NCI-H2227 (cell line): Measurements from ENCODE around the gene CSF1R.

Experiments used
- DNase-seq: peaks from one replicate; lab custom pipeline; 2025; ENCODE audit not compliant: unreplicated experiment; lab: John Stamatoyannopoulos, UW

CSF1R gene

DNA sequence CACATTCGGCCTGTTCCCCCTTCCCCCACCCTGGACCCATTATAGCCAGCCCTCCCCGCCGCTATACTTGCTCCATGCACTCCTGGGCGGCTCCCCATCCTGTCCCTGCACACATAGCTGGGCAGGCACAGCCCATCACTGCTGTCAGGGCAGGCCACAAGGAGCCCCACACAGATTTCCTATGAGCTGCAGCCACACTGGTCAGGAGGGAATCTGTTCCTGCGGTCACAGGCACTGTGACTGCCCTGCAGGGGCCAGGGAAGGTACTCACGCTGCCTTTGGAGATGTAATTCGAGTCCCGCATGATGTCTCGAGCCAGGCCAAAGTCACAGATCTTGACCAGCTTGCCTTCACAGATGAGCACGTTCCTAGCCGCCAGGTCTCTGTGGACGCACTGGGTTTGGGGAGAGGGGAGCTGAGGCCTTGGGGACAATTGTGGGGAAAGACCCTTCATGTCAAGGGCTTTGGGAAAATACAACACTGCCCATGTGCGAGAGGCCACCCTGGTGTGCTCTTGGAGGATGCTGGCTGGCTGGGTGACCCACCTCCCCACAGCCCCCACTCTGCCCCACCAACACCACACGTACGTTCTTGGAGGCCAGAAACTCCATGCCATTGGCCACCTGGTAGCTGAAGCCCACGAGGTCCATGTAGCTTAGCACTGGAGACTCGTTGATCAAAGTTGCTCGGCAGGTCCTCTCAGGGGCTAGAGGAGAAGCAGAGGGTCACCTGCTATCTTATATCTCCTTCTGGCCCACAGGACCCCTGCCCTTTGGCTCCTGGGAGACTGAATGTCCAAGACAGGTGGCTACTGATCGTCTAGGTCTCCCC, 34.5 kb upstream of the CSF1R start:
- DNase-seq: no peak

- no peak for DNase-seq
Observed at GRCh38 chr5:150120062-150120441, 33.7 kb upstream of the CSF1R start.

DNA sequence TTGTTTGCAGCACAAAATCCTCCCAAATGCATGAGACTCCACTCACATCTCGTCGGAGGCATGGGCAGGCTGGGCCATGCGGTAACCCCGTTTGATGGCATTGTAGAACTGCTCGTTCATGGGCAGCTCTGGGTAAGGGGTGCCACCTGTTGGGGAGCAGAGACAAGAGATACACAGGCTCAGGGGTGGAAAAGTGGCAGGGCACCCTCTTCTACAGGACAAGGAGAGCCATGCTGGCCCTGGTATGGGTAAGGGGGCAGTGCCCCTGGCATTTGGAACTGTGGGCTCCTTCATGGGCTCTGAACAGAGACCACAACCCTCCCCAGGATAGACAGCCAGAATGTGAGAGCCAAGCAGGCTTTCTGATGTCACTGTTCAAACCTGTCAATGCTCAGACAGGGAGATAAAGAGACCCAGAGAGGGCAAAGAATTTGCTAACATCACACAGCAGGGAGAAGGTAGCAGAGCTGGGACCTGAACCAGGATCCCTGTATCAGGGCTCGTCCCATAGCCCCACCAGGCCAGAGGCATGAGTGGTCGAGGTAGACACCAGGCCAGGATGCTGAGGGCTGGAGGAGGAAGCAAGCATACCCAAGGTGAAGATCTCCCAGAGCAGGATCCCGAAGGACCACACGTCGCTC, 33.2 kb upstream of the CSF1R start:
- DNase-seq: no peak

GRCh38 chr5:150118561-150119229, 32.3 kb upstream of the CSF1R start:
- no peak for DNase-seq

DNA sequence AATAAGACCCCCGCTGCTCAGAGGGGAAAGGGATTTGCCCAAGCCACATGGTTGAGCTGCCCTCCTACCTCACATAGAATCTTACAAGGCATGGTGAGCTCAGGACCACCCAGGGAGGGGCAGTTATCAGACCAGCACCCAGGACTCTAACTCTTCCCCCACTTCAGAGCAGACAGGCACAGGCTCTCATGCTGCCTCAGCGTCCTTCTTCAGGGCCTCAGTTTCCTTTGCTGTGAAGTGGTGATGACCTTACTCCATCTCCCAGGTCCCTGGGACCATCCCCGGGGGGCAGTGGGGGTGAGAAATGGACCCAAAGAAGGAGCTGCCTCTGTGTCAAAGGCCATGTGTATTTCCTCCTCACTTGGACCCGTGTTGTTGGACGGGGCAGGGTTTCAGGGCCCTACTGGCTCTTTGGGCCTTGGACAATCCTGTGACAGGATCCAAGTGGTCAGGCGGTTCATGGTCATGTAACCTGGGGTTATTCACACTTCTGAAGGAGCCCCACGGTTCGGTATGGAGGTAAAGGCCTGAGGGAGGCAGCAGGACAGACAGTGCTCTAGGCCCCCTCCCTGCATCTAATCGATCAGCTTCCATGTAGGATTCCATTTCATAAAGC, 31.7 kb upstream of the CSF1R start:
- no peak for DNase-seq

DNA sequence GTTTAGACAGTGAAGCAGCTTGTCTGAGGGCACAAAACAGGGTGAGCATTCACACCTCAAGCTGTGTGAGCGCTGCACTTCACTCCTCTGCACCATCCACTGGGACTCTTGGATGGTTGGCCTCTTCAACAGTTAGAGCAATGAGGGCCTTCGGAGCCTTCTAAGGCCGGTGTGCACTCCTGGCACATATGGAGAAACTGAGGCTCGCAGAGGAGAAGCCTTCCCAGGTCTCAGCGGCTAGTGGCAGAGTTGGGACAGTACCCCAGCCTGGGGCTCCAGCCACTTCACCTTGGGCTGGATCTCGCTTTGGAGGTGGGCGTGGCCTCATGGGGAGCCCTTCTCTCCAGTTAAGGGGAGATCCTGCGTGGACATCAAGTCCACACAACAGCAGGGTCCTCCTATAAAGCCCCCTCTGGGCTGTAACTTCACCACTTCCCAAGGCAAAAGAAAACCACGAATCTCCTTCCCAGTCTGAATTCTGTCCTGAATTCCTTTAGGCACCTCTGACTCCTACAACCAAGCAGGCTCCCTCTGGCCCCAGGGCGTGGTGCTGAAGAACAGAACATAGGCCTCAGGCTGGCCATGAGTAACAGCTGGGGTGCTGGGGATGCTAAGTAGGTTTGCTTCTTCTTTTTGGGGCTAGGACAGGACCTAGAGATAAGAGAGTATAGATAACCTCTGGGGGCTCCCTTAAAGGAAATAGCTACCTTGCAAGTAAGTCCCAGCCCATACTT, 30.5 kb upstream of the CSF1R start:
- no peak for DNase-seq

GRCh38 chr5:150114773-150115408, 28.5 kb upstream of the CSF1R start:
- no peak for DNase-seq

- no peak for DNase-seq
Observed at GRCh38 chr5:150114102-150114641, 27.8 kb upstream of the CSF1R start.

DNA sequence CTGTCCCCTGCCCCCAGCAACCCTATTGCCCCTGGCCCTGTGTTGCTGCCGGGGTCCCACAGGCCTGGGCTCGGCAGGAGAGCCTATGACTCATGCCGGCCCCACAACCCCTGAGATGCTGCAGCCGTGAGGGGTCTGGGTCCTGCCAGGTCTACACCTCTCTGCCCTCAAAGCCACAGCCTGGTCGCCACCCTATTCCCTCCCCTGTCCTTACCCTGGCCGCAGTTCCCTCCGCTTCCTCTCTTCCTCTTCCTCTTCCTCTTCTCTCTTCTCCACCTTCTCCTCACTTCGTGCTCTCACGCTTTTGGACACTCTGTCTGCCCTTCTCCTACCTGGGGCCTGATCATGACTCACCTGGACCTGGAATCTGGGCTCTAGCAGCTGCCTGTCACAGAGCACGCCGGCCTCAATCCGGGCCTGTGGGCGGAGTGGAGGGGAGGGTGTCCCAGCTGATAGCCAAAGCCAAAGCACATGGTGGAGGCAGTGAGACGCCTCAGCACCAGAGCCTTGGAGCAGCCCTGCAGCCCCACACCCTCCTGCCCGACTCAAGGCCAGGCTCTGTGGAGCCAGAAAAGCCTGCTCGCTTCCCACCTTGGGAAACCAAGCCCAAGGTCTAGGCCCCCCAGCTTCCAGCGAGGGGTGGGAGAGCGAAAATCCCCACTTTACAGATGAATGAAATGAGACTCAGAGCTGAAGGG, 26.8 kb upstream of the CSF1R start:
- no peak for DNase-seq

- no peak for DNase-seq
Observed at GRCh38 chr5:150112201-150113046, 26.1 kb upstream of the CSF1R start.

DNA sequence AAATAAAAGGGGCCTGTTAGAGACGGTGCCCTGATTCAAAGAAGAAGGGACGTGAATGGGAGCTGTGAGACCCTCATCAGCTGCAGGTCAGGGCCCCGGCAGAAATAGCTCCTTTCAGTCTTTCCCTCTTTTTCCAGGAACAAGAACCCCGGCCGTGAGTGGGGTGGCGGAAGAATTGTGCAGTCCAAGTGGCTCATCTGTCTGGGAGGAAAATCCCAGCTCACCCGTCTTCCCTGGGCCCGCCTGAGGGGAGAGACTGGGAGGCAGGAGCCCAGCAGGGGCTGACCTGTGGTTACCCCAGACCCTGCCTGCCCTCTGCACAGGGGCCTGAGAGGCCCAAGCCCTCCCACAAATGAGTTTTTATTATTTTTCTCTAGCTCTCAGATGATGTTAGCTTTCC, 24.8 kb upstream of the CSF1R start:
- DNase-seq: no peak

DNA sequence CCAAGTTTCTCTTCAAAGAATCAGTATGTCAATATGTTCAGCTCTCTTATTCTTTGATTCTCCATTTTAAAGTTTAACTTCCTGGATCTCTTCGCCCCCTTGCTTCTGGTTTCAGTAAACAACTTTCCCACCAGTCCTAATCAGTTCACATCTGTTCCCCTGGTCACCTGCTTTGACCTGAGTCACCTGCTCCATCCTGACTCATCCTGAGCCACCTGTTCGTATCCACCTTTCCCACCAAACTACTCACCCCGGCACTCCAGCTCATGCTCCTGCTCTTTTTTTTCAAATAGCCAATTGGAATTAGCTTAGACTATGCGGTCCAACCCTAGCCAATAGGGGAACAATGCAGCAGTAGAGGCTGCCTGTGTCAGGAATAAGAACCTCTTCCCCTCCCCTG, 23.6 kb upstream of the CSF1R start:
- no peak for DNase-seq

DNA sequence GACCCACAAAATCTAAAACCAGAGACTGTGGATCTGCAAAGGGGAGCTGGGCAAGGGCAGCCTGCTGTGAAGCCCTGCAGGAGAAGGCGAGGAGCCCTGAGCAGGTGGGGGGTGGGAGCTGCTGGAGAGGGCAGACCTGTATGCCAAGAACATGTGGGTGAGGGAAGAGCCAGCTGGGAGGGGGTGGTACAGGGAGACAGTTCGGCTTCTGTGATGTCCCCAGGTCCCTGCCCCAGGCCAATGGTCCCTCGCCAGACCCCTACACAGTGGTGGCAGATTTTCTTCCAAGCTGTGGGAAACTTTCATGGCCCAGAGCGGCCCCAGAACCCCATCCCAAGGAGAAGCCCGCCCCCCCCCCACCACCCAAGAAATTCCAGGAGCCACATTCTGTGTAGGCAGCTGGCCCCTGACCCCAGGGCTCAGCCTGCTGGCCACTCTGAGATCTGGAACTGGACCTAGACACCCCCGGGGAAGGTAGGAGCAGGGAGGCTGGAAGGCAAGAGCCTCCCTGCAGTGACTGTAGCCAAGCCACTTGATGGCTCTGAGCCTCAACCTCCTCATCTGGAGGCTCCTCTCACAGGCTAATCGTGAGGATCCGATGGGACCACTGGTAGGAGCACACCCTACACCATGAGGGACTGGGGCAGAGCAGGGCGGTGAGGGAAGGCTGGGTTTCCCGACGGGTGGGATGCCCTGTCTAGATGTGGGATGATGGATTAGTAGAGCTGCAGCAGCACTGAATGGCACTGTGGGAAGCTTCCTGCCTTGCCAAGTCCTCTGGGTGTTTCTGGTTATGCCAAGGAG, 22.6 kb upstream of the CSF1R start:
- DNase-seq: no peak

DNA sequence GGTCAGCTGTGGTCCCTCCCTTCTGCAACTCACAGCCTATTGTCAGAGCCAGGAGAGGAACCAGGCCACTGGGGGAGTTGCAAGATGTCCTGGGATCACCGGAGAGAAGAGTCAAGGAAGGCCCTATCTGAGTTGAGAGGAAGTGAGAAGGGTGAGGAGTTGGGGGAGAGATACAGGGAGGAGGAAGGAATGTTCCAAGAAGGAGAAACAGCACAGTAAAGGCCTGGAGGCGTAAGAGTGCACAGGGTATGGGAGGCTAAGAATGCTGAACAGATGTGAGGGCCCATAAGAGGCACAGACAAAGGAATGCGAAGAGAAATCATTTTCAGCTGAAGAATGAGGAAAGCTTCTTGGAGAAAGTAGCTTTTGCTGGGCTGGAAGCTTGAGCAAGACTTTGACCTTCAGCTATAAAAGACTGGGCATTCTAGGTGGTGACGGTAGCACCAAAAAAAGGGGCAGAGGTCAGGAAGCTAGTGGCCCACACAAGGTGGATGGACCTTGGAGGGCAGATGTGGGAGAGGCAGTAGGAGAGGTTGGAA, 21.6 kb upstream of the CSF1R start:
- no peak for DNase-seq

GRCh38 chr5:150106674-150107426, 20.5 kb upstream of the CSF1R start:
- no peak for DNase-seq

DNA sequence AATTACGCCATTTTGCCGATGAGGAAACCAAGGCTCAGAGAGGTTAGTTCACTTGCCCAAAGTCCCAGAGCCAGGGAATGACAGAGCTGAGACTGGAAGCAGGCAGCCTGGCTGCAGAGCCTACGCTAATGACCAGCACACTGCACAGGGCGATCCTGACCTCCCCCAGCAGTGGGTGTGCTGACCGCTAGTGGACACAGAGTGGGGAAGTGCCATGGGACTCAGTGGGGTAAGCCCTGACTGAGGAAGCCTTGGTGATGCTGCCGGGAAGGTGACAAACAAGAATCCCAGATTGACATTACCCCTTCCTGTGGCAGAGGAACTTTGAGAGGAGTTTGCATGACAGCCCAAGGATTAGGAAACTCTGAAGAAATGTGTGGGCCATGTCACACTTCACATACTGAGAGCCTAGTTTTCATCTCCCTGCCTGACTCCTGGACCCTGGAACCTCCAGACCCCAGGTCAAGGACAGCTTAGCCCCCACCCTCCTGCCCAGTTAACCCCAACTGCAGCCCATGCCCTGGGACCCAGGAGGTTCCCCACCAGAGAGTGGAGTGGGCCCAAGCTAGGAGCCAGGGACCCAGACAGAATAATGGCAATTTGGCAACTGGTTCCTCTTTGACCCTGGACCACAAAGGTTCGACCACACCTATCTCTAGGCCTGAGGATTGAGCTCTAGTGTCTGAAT, 19.7 kb upstream of the CSF1R start:
- DNase-seq: no peak

GRCh38 chr5:150104550-150104870, 18.2 kb upstream of the CSF1R start:
- no peak for DNase-seq
